Activated CD4-positive, alpha-beta T cell treated with anti-CD3 and anti-CD28 coated beads, Interleukin-2, Interleukin-6, amounts not matched to agents 100 ng/mL and 50 ng/mL, durations not matched to agents 16 hours and 8 hours (primary cell): ENCODE data around the gene BMPR1A.

ENCODE experiments used
- DNase-seq: peaks from one replicate; pipeline ENCODE4 v3.0.0-alpha.2; 2020

The BMPR1A gene

DNA sequence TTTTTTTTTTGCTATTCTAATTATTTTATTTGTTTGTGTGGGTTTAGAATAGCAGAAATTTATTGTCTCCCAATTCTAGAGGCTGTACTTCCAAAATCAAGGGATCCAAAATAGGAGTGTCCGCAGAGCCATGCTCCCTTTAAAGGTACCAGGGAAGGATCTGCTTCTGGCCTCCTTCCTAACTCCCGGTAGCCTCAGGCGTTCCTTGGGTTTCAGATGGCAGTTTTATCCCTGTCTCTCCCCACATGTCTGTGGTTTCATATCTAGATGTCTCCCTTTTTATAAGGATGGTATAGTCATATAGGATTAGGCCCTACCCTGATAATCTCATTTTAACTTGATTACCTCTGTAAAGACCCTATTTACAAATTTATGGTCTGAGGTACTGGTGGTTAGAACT lies 48.4 kb downstream of the BMPR1A start:
- no peak for DNase-seq

- no peak for DNase-seq
These were observed 56.7 kb downstream of the BMPR1A start for GRCh38 chr10:86813101-86813500.

GRCh38 chr10:86813982-86814381 lies 57.6 kb downstream of the BMPR1A start:
- DNase-seq = no peak

DNA sequence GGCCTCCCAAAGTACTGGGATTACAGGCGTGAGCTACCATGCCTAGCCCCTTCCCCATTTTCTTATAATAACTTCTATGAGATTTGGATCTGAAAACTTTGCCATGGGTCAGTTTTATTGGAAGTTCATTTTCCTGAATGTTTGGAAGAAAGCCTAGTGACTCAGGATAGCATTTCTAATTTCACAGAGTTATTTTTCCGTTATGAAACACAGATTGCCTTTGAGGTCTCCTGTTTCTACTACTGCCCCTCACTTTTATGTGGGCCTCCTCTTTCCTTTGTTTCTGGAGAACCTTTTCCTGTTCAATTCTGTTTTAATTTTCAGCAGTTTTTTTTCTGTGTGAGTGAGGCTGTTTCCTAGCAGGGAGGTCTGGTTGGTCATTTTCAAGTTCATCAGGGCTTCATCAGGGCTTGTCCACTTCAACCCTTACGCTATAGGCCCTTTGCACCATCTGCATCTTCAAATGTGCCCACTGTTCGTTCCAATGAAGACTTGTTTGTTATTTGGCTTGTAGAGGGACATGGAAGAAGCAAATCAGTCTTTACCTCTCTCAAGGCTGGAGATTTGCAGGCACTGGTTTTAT lies 58.7 kb downstream of the BMPR1A start:
- DNase-seq = no peak

- DNase-seq = no peak
These were observed 59.2 kb downstream of the BMPR1A start for GRCh38 chr10:86815640-86816039.

GRCh38 chr10:86817246-86817645 lies 60.8 kb downstream of the BMPR1A start:
- DNase-seq = no peak

DNA sequence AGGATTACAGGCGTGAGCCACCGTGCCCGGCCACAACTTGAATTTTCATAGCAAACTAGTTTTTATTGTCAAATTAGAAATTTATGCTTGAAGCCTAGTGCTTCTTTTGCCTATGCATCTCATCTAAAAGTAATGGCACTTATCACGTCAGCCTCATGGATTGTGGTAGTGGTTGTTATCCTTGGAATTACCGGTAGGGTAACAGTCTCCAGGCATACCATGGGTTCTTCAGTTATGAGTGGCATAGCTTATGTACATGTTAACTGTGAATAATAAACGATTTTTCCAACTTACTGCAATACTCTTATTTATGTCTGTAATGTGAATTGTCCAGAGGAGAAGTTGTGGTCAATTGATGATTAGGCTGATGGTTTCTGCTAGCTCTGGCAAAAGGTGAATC lies 63.1 kb downstream of the BMPR1A start:
- DNase-seq = no peak

- DNase-seq = no peak
These were observed 64.1 kb downstream of the BMPR1A start for GRCh38 chr10:86820509-86820908.

DNA sequence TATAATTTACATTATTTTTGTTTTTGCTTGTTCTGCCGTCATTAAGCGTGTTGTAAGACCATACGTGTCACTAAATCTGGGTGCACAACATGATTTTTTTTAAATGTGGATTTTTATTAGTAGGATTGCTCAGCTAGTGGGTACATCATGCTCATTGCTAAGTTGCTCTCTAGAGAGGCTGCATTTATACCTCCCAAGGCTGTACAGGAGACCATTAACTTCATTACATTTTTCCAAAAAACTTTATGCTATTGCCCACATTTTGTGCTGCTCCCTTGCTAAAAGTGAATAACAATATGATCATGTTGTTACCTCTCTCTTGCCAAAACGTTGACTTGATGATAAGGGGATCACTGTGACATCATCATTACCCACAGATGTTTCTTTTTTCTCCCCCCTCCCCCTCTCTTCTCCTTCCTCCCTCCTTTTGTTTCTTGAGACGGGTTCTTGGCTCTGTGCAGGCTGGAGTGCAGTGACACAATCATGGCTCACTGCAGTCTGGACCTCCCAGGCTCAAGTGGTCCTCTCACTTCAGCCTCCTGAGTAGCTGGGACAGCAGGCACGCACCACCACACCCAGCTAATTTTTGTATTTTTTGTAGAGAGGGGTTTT lies 65.1 kb downstream of the BMPR1A start:
- DNase-seq = no peak

GRCh38 chr10:86823565-86823964 lies 67.1 kb downstream of the BMPR1A start:
- no peak for DNase-seq

- DNase-seq = no peak
These were observed 67.7 kb downstream of the BMPR1A start for GRCh38 chr10:86824151-86824550.

DNA sequence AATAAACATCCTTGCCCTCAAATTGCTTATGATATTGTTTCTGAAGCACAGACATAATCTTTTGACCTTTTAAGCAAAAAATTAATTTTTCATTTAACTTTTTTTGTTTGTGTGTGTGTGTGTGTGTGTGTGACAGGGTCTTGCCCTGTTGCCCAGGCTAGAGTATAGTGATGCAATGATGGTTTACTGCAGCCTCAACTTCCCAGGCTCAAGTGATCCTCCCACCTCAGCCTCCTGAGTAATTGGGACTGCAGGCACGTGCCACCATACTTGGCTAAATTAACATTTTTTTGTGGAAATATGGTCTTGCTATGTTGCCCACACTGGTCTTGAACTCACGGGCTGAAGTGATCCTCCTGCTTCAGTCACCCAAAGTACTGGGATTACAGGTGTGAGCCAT lies 68.9 kb downstream of the BMPR1A start:
- DNase-seq = no peak

DNA sequence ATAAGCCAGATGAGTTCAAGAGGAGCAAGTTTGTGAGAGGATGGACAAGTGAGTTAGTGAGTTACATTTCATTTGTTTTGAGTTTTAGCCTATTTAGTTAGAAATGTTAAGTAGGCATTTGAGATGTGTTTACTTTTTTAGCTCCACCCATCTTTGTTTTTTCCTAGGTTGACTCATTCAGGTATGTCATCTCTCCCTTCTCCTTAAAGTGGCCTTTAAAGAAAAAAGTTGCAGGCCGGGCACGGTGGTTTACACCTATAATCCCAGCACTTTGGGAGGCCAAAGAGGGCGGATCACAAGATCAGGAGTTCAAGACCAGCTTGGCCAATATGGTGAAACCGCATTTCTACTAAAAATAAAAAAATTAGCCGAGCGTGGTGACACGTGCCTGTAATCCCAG lies 71.2 kb downstream of the BMPR1A start:
- no peak for DNase-seq

GRCh38 chr10:86828145-86828544 lies 71.7 kb downstream of the BMPR1A start:
- DNase-seq = no peak

DNA sequence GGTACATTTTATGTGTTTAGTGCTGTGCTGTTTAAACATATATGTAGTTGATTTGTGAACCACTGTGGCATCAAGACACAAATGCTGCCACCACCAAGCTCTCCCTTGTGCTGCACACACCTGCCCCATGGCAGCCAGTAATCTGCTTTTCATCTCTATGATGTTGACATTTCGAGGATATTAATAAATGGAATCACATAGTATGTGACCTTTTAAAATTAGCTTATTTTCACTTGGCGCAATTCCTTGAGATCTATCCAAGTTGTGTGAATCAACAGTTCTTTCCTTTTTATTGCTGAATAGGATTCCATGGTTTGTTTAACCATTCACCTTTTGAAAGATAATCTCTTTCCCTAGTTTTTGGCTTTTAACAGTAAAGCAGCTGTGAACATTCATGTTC lies 73.1 kb downstream of the BMPR1A start:
- no peak for DNase-seq

DNA sequence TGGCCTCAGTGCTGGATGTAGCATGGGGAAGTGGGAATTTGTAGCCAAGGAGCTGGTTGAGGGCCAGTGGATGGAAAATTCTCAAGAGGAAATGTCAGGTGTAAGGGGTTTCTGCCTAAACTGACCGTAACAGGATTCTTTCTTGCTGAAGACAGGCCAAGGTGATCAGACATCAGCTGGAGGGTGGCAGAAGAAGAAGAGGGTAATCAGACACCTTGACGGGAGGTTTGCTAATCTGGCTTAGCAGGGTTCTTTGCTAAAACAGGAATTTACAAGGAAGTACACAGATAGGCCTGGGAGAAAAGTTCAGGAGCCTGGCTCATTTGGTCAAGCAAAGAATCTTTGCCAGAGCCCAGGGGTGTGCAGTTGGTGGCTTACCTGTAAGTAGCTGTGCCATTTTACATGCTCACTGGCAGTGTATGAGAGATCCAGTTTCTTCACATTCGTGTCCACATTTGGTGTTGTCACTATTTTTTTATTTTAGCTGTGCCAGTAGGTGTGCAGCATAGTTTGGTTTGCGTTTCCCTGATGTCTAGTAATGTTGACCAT lies 73.7 kb downstream of the BMPR1A start:
- no peak for DNase-seq

- DNase-seq = no peak
These were observed 77.5 kb downstream of the BMPR1A start for GRCh38 chr10:86833969-86834368.

DNA sequence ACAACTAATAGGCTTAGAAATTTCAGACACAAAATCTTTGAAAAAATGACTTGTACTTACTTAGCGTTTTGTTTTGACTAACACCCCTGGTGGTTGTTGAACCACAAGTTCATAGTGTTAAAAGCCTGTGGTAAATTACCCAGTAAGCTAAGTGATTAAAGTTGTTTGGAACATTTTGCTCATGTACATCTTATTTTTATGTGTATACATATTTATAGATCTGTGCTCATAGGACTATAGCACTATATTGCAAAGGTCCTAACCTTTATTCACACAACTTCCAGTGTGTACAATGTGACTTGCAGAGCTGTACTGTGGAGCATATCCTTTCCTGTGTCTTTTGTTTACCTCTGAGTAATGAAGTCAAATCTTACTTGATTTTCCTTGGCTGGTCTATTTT lies 79.6 kb downstream of the BMPR1A start:
- DNase-seq = peak; percentile 47

DNA sequence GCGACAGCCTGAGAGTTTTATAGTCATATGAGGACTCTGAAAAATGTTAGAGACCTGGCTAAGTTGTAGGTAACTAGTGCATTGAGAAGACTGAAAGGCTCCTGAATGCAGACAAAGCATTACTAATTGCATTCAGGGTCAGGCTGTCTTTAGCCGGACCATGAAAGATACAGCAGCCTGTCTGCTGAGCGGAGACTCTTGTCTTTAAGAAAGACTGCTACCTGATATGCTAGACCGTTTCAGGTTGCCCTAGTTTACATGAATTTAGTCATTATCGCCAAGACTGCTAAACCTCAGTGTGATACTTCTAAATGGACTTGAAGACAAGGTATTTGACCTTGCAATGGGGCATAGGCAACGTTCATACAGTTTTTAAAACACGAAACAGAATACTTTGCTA lies 81.2 kb downstream of the BMPR1A start:
- no peak for DNase-seq

GRCh38 chr10:86840498-86840897 lies 84.1 kb downstream of the BMPR1A start:
- no peak for DNase-seq

- DNase-seq = no peak
These were observed 89.7 kb downstream of the BMPR1A start for GRCh38 chr10:86846088-86846487.

DNA sequence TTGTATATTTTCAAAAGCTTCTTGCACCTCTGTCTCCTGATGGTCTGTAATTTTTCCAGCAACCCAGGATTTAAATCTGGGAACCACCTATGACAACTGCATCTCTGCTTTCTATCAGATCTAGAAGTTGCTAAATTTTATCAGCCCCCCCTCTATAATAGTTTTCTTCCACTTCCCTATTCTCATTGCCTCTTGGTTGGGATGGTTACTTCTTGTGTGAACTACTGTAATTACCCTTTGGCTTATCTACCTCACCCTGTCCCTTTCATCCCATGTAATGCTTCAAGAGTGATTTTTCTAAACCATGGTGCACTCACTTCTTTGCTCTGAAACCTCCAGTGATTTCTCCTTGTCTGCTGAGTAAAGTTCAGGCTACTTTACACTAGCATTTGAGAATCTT lies 92.3 kb downstream of the BMPR1A start:
- DNase-seq = no peak

GRCh38 chr10:86849181-86849894 lies 92.9 kb downstream of the BMPR1A start:
- peak; percentile 6 for DNase-seq

DNA sequence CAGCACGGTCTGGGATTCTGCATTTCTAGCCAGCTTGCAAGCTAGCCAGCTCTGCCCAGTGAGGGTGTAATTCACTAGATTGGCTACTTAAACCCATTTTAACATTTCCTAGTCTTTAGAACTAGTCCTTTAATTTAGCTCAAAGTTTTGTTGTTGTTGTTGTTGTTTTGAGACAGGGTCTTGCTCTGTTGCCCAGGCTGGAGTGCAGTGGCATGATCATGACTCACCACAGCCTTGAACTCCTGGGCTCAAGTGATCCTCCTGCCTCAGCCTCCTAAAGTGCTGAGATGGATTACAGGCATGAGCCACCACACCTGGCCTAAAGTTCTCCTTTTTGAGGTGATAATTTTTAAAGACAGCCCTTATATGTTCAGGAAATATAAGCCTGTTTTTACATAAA lies 94.1 kb downstream of the BMPR1A start:
- no peak for DNase-seq
